ENCODE measurements around the gene SEC23B. TPM values are rescaled to one million over a fixed set of nuclear protein-coding genes. Genes with fewer than 3 reads are reported as not detected.
"Not testable (repeated sequence)": the region's sequence is repeated elsewhere in the genome, so short reads cannot be mapped to it uniquely, and the experiment has no call there.

SEC23B gene
- total RNA-seq, 2 donors from 2014 or later: 6.8 to 19.1 TPM

DNA sequence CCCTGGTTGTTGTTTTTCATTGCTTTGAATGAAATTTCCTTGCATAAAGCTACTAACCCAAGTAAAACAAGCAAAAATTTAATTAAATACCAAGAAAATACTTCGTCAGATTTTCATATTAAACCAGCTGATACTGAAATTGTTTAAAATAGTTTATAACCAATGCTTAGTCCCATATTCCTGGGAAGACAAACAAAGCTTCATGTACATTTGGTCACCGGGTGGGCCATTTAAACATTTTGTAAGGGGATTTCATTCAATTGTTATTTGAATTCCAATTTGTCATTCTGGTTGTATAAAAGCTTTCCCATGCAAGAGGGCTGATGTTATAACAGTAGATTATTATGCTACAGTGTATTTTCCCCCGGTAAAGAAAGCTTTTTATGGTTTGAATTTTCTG is 10.1 kb upstream of the SEC23B start:
- Histone ChIP-seq H3K27ac (peak overlapping the region in 1 of 2 donors; percentile 6), H3K27me3 (no peaks in the 10 kb centered on the region), H3K36me3 (no peaks in the 10 kb centered on the region), H3K9me3 (no peaks in the 10 kb centered on the region), H3K4me3 (no peak overlapping the region), H3K4me1 (peaks cover 0 to 14% of the 10 kb centered on the region in 2 donors)
- DNase-seq (ENCODE audit: low spot score): no peak
- TF ChIP-seq, protein P1, sequence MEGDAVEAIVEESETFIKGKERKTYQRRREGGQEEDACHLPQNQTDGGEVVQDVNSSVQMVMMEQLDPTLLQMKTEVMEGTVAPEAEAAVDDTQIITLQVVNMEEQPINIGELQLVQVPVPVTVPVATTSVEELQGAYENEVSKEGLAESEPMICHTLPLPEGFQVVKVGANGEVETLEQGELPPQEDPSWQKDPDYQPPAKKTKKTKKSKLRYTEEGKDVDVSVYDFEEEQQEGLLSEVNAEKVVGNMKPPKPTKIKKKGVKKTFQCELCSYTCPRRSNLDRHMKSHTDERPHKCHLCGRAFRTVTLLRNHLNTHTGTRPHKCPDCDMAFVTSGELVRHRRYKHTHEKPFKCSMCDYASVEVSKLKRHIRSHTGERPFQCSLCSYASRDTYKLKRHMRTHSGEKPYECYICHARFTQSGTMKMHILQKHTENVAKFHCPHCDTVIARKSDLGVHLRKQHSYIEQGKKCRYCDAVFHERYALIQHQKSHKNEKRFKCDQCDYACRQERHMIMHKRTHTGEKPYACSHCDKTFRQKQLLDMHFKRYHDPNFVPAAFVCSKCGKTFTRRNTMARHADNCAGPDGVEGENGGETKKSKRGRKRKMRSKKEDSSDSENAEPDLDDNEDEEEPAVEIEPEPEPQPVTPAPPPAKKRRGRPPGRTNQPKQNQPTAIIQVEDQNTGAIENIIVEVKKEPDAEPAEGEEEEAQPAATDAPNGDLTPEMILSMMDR (IDR thresholded peaks at IDR 0.05): no peak

DNA sequence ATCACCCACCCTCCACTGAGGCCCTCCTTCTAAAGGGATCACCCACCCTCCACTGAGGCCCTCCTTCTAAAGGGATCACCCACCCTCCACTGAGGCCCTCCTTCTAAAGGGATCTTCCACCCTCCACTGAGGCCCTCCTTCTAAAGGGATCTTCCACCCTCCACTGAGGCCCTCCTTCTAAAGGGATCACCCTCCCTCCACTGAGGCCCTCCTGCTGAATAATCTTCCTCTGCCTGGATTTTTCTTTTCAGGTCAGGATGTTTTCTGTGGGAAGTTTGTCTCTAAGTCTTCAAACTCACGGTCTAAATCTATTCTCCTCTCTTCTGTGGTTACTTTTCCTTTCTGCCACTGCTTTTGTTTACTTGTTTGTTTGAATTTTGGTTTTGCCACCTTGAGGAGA is 6.1 kb upstream of the SEC23B start:
- H3K27ac ChIP-seq; H3K36me3 ChIP-seq; H3K9me3 ChIP-seq; H3K4me1 ChIP-seq; H3K4me3 ChIP-seq; H3K27me3 ChIP-seq; DNase-seq (ENCODE audit: low spot score): not testable (repeated sequence)

DNA sequence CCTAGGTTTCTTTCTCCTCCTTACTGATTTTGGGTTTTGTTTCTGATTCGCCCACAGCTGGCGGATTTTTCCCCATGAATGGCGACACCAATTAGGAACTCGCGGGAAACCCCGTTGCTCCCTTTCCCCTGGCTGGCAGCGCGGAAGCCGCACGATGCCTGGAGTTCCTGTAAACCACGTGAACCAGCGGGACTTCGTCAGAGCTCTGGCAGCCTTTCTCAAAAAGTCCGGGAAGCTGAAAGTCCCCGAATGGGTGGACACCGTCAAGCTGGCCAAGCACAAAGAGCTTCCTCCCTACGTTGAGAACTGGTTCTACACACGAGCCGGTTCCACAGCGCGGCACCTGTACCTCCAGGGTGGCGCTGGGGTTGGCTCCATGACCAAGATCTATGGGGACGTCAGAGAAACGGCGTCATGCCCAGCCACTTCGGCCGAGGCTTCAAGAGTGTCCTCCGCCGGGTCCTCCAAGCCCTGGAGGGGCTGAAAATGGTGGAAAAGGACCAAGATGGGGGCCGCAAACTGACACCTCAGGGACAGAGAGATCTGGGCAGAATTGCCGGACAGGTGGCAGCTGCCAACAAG is 3.2 kb upstream of the SEC23B start:
- no peak overlapping the region for H3K4me3 ChIP-seq
- peaks cover 0 to 19% of the 10 kb centered on the region in 2 donors for H3K4me1 ChIP-seq
- no peaks in the 10 kb centered on the region for H3K27me3 ChIP-seq
- no peaks in the 10 kb centered on the region for H3K36me3 ChIP-seq
- H3K27ac ChIP-seq: no peak overlapping the region
- peak; percentile 68 for DNase-seq (ENCODE audit: low spot score)
- no peaks in the 10 kb centered on the region for H3K9me3 ChIP-seq
- TF ChIP-seq, protein P1 (IDR thresholded peaks at IDR 0.05): no peak

DNA sequence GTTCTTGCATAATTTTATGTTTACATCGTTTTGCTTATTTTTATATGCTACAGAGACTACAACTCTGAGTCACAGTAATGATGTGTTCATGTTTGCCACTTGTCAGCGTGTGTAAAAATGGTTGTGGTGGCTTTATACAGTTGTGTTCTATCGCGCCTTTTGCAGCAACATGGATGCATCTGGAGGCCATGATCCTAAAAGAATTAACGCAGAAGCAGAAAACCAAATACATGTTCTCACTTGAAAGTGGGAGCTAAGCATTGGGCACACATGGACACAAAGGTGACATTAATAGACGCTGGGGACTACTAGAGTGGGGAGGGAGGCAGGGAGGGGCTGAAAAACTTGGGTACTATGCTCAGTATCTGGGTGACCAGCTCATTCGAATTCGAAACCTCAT is 996 bp upstream of the SEC23B start:
- H3K4me1 ChIP-seq: peaks cover 0 to 19% of the 10 kb centered on the region in 2 donors
- H3K27me3 ChIP-seq: no peaks in the 10 kb centered on the region
- peak overlapping the region; percentile 96 for H3K27ac ChIP-seq
- H3K4me3 ChIP-seq: peak overlapping the region; percentile 63 to 90
- H3K36me3 ChIP-seq: peaks cover 7% of the 10 kb centered on the region
- DNase-seq (ENCODE audit: low spot score): no peak
- H3K9me3 ChIP-seq: no peaks in the 10 kb centered on the region
- TF ChIP-seq, protein P1 (IDR thresholded peaks at IDR 0.05): no peak

DNA sequence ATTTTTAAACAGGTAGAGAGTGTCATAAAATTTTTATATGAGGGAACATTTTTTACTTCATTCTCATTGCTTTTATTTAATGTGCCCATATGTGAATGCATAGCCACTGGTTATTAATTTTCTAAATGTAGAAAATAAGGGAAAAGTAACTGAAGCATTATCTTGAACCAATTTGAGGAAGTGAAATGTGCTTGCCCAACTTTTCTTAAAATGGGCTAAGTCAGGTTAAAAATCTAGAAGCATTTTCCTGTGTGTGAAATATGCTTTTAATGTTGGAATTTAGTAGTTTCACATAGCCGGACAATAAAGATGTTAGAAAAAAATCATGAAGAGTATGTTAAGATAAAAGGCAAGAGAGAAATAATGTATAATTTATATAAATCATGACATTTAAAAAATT is 3.8 kb downstream of the SEC23B start:
- no peak for DNase-seq (ENCODE audit: low spot score)
- Histone ChIP-seq H3K4me1 (peaks cover 0 to 19% of the 10 kb centered on the region in 2 donors), H3K9me3 (no peaks in the 10 kb centered on the region), H3K27ac (no peak overlapping the region), H3K4me3 (no peak overlapping the region), H3K36me3 (peaks cover 40% of the 10 kb centered on the region), H3K27me3 (no peaks in the 10 kb centered on the region)
- TF ChIP-seq, protein P1 (IDR thresholded peaks at IDR 0.05): no peak

DNA sequence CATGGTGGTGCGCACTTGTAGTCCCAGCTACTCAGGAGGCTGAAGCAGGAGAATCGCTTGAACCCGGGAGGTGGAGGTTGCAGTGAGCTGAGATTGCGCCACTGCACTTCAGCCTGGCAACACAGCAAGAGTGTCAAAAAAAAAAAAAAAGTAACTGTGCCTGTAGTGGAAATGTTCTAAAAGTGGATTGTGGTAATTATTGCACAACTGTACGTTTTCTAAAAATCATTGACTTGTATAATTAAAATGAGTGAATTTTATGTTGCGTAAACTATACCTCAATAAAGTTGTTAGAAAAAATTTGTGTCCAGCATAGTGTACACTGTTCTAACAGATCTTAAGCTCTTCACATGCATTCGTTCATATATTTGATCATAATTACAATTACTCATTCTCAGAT is 5.5 kb downstream of the SEC23B start:
- Histone ChIP-seq H3K36me3 (peaks cover 44% of the 10 kb centered on the region), H3K27me3 (no peaks in the 10 kb centered on the region), H3K9me3 (no peaks in the 10 kb centered on the region), H3K4me1 (peaks cover 0 to 12% of the 10 kb centered on the region in 2 donors), H3K27ac (no peak overlapping the region), H3K4me3 (no peak overlapping the region)
- TF ChIP-seq, protein P1 (IDR thresholded peaks at IDR 0.05): no peak
- no peak for DNase-seq (ENCODE audit: low spot score)

All from right atrium auricular region (tissue), 2 donors.